ENCODE data around the gene CD9. TPM values are rescaled to one million over a fixed set of nuclear protein-coding genes. Genes with fewer than 3 reads are reported as not detected.

Gene CD9
- total RNA-seq, 6 experiments from 2014 or later, result 43.2 to 72.6 (median 46.4) TPM

GRCh38 chr12:6202846-6203245 lies 2.6 kb downstream of the CD9 start:
- H3K36me3 Mint-ChIP-seq (ENCODE audit: low read depth), result no peaks in the 10 kb centered on the region
- H3K27ac Mint-ChIP-seq, result peak overlapping the region; percentile 5; the same call in 1 of the 2 replicates
- peaks cover 8% of the 10 kb centered on the region; the same call in 1 of the 2 replicates for H3K27me3 Mint-ChIP-seq (ENCODE audit: insufficient read depth)
- no peak for DNase-seq
- no peak for TF ChIP-seq CTCF (IDR thresholded peaks at IDR 0.05)
- H3K4me1 Mint-ChIP-seq (ENCODE audit: low read depth), result peaks cover 49% of the 10 kb centered on the region
- no peak overlapping the region for H3K4me3 Mint-ChIP-seq
- no peaks in the 10 kb centered on the region for H3K9me3 Mint-ChIP-seq

- Mint-ChIP-seq H3K4me1 (ENCODE audit: low read depth) (peaks cover 49% of the 10 kb centered on the region), H3K27me3 (ENCODE audit: insufficient read depth) (peaks cover 8% of the 10 kb centered on the region; the same call in 1 of the 2 replicates)
These were observed 3.4 kb downstream of the CD9 start for GRCh38 chr12:6203601-6204000.

GRCh38 chr12:6204533-6205143 lies 4.4 kb downstream of the CD9 start:
- Mint-ChIP-seq H3K4me1 (ENCODE audit: low read depth) (peaks cover 39% of the 10 kb centered on the region), H3K27ac (no peak overlapping the region), H3K36me3 (ENCODE audit: low read depth) (no peaks in the 10 kb centered on the region; the same call in 1 of the 2 replicates)

More at GRCh38 chr12:6203601-6204000, 3.4 kb downstream of the CD9 start:
- H3K9me3 Mint-ChIP-seq, result no peaks in the 10 kb centered on the region
- H3K4me3 Mint-ChIP-seq, result no peak overlapping the region
- DNase-seq, result no peak
- H3K36me3 Mint-ChIP-seq (ENCODE audit: low read depth), result no peaks in the 10 kb centered on the region
- TF ChIP-seq CTCF (IDR thresholded peaks at IDR 0.05), result no peak
- H3K27ac Mint-ChIP-seq, result no peak overlapping the region

GRCh38 chr12:6205144-6205539 lies 4.9 kb downstream of the CD9 start:
- no peak for TF ChIP-seq CTCF (IDR thresholded peaks at IDR 0.05)
- no peaks in the 10 kb centered on the region; the same call in 1 of the 2 replicates for H3K36me3 Mint-ChIP-seq (ENCODE audit: low read depth)
- no peak overlapping the region for H3K27ac Mint-ChIP-seq
- no peak for DNase-seq
- peaks cover 8% of the 10 kb centered on the region; the same call in 1 of the 2 replicates for H3K27me3 Mint-ChIP-seq (ENCODE audit: insufficient read depth)
- no peak overlapping the region for H3K4me3 Mint-ChIP-seq
- H3K9me3 Mint-ChIP-seq, result no peaks in the 10 kb centered on the region
- H3K4me1 Mint-ChIP-seq (ENCODE audit: low read depth), result peaks cover 38% of the 10 kb centered on the region

More at GRCh38 chr12:6204533-6205143, 4.4 kb downstream of the CD9 start:
- no peak overlapping the region for H3K4me3 Mint-ChIP-seq
- no peak for DNase-seq
- peak; percentile 16; the same call in 1 of the 2 replicates for TF ChIP-seq CTCF (IDR thresholded peaks at IDR 0.05)
- H3K9me3 Mint-ChIP-seq, result no peaks in the 10 kb centered on the region
- H3K27me3 Mint-ChIP-seq (ENCODE audit: insufficient read depth), result peaks cover 8% of the 10 kb centered on the region; the same call in 1 of the 2 replicates

GRCh38 chr12:6205761-6206160 lies 5.6 kb downstream of the CD9 start:
- DNase-seq, result no peak
- Mint-ChIP-seq H3K4me1 (ENCODE audit: low read depth) (peaks cover 37% of the 10 kb centered on the region), H3K4me3 (no peak overlapping the region), H3K27ac (no peak overlapping the region), H3K27me3 (ENCODE audit: insufficient read depth) (peaks cover 7% of the 10 kb centered on the region; the same call in 1 of the 2 replicates), H3K36me3 (ENCODE audit: low read depth) (no peaks in the 10 kb centered on the region; the same call in 1 of the 2 replicates), H3K9me3 (no peaks in the 10 kb centered on the region)
- no peak for TF ChIP-seq CTCF (IDR thresholded peaks at IDR 0.05)
